Ascending aorta (tissue), 2 donors: Measurements from ENCODE around the gene HOXC4. TPM values are rescaled to one million over a fixed set of nuclear protein-coding genes. Genes with fewer than 3 reads are reported as not detected.

Experiments used
- DNase-seq, 2 donors: peaks; one replicate each; pipeline ENCODE4 v3.0.0-alpha.2; 2019; ENCODE audit warnings: low spot score in 2 of 2
- H3K27ac ChIP-seq, 2 donors: fragments of 200-600 bp; sonication (generic); one replicate each; pipeline ENCODE4 v1.5.1; 2016 to 2017; ENCODE audit warnings: mild to moderate bottlenecking in 1 of 2
- H3K27me3 ChIP-seq: fragments of 200-600 bp; sonication (generic); one replicate; pipeline ENCODE4 v1.5.1; 2017
- H3K36me3 ChIP-seq, 2 donors: fragments of 200-600 bp; sonication (generic); one replicate each; pipeline ENCODE4 v1.5.1; 2016
- H3K4me1 ChIP-seq, 2 donors: fragments of 200-600 bp; sonication (generic); one replicate each; pipeline ENCODE4 v1.5.1; 2016 to 2017; ENCODE audit warnings: mild to moderate bottlenecking in 1 of 2
- H3K4me3 ChIP-seq, 2 donors: fragments of 200-600 bp; sonication (generic); one replicate each; pipeline ENCODE4 v1.5.1; 2016 to 2017; ENCODE audit warnings: mild to moderate bottlenecking in 1 of 2
- H3K9me3 ChIP-seq, 2 donors: fragments of 200-600 bp; sonication (generic); one replicate each; pipeline ENCODE4 v1.5.1; 2016
- CTCF ChIP-seq, 3 experiments: fragments of 200-600 bp in 2 of 3; fragments of 450-650 bp in 1 of 3; sonication (generic) in 2 of 3; IDR thresholded peaks; one replicate each; pipeline ENCODE4 v1.5.1; 2016 to 2019; ENCODE audit warnings: antibody characterized with exemption in 3 of 3, mild to moderate bottlenecking in 1 of 3, moderate library complexity in 1 of 3
- intact Hi-C: fragments of 100-400 bp; cut with DNase I; formaldehyde crosslinking; loops from one replicate; pipeline ENCODE4 v1.15.1; 2023
- total RNA-seq: library from RNA; depleted of rRNA; stranded (reverse); fragments of >200 nt; gene quantifications from one replicate; pipeline ENCODE4 v1.1.0, GENCODE V29; 2016

The HOXC4 gene
- total RNA-seq, 1 donor from 2014 or later: 0.32 TPM

- no peak for TF ChIP-seq CTCF (IDR thresholded peaks at IDR 0.05)
- Histone ChIP-seq H3K27me3 (peaks cover 4% of the 10 kb centered on the region), H3K4me3 (peak overlapping the region; percentile 43 to 60), H3K27ac (no peak overlapping the region), H3K9me3 (no peaks in the 10 kb centered on the region), H3K4me1 (peaks cover 0 to 5% of the 10 kb centered on the region in 2 donors), H3K36me3 (no peaks in the 10 kb centered on the region)
- DNase-seq: no peak
- intact Hi-C loops: loop anchor here (5.0 kb wide), 1 partner anchor 113 kb away; no protein-coding TSS in a partner anchor
Measured at GRCh38 chr12:54029529-54030441, 23.9 kb upstream of the HOXC4 start.

- no peak for TF ChIP-seq CTCF (IDR thresholded peaks at IDR 0.05)
- peaks cover 0 to 5% of the 10 kb centered on the region in 2 donors for H3K4me1 ChIP-seq
- intact Hi-C loops: loop anchor here (5.0 kb wide), 1 partner anchor 112 kb away; no protein-coding TSS in a partner anchor
- peak overlapping the region in 1 of 2 donors; percentile 14 for H3K27ac ChIP-seq
- DNase-seq: no peak
- H3K9me3 ChIP-seq: no peaks in the 10 kb centered on the region
- peak overlapping the region in 1 of 2 donors; percentile 60 for H3K4me3 ChIP-seq
- peaks cover 4% of the 10 kb centered on the region for H3K27me3 ChIP-seq
- no peaks in the 10 kb centered on the region for H3K36me3 ChIP-seq
Measured at GRCh38 chr12:54030442-54030801, 23.2 kb upstream of the HOXC4 start.

- H3K27ac ChIP-seq: peak overlapping the region; percentile 14
- H3K36me3 ChIP-seq: no peaks in the 10 kb centered on the region
- H3K27me3 ChIP-seq: peaks cover 4% of the 10 kb centered on the region
- peaks cover 0 to 5% of the 10 kb centered on the region in 2 donors for H3K4me1 ChIP-seq
- TF ChIP-seq CTCF (IDR thresholded peaks at IDR 0.05): no peak
- intact Hi-C loops: loop anchor here (5.0 kb wide), 1 partner anchor 111 kb away; no protein-coding TSS in a partner anchor
- H3K9me3 ChIP-seq: no peaks in the 10 kb centered on the region
- peak overlapping the region in 1 of 2 donors; percentile 38 for H3K4me3 ChIP-seq
- DNase-seq: no peak
Measured at GRCh38 chr12:54030889-54031471, 22.7 kb upstream of the HOXC4 start.

- intact Hi-C loops: loop anchor here (5.0 kb wide), 1 partner anchor 111 kb away; no protein-coding TSS in a partner anchor
- TF ChIP-seq CTCF (IDR thresholded peaks at IDR 0.05): no peak
- no peaks in the 10 kb centered on the region for H3K36me3 ChIP-seq
- H3K27ac ChIP-seq: peak overlapping the region in 1 of 2 donors; percentile 14
- no peaks in the 10 kb centered on the region for H3K9me3 ChIP-seq
- no peak for DNase-seq
- peaks cover 4% of the 10 kb centered on the region for H3K27me3 ChIP-seq
- peak overlapping the region in 1 of 2 donors; percentile 38 for H3K4me3 ChIP-seq
- peaks cover 0 to 5% of the 10 kb centered on the region in 2 donors for H3K4me1 ChIP-seq
Measured at GRCh38 chr12:54031480-54031879, 22.2 kb upstream of the HOXC4 start.

- no peak overlapping the region for H3K27ac ChIP-seq
- intact Hi-C loops: loop anchor here (1.0 to 5.0 kb wide), 3 partner anchors 25 to 159 kb away; no protein-coding TSS in a partner anchor
- peaks cover 4% of the 10 kb centered on the region for H3K27me3 ChIP-seq
- H3K36me3 ChIP-seq: no peaks in the 10 kb centered on the region
- DNase-seq: no peak
- H3K4me1 ChIP-seq: peaks cover 0 to 5% of the 10 kb centered on the region in 2 donors
- H3K4me3 ChIP-seq: peak overlapping the region in 1 of 2 donors; percentile 68
- H3K9me3 ChIP-seq: no peaks in the 10 kb centered on the region
- no peak for TF ChIP-seq CTCF (IDR thresholded peaks at IDR 0.05)
Measured at GRCh38 chr12:54032086-54032619, 21.5 kb upstream of the HOXC4 start.
